Measurements from ENCODE around the gene PARD3B.

GRCh38 chr2:204971206-204971907, 426.1 kb downstream of the PARD3B start:
- no peak for TF ChIP-seq CTCF (IDR thresholded peaks at IDR 0.05)
- TF ChIP-seq POLR2A (IDR thresholded peaks at IDR 0.05): no peak
